ENCODE measurements around the gene FBXO31. TPM values are rescaled to one million over a fixed set of nuclear protein-coding genes. Genes with fewer than 3 reads are reported as not detected.

FBXO31 gene
- total and polyA plus RNA-seq, 2 of the 13 experiments (the other 11 are each of a cell fraction or from before 2014, with no cell fraction given), result 92.4 to 101 TPM

DNA sequence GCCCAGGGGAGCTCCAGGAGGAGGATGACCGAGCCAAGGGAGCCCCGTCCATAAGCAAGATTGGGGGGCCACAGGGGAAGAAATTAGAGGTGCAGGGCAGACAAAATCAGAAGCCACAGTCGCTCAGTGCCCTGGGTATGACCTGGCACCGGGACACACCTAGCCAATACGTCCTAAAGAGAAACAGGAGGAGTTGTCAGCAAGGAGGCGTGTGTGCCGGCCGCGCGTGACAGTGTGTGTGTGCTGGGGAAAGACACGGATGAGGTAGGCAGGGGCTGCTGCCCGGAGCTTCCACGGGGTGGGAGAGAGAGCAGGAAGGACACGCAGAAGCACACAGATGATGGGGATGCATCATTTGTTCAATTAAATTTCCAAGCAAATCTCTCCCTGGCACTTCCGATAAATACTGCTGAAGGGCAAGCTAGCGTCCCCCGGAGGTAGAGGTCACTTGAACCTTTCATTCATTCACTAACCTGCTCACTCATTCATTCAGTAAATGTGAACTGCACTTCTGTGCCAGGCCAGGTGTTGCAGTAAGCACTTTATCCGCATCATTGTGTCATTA lies 104.4 kb downstream of the FBXO31 start:
- Histone ChIP-seq H3K36me3 (replicated peaks in 1 of 2; ENCODE audit: control insufficient read depth in 1 of 2, insufficient read depth in 2 of 2, low read length in 2 of 2) (no peaks in the 10 kb centered on the region), H3K4me3 (replicated peaks in 1 of 3; ENCODE audit: insufficient read depth in 1 of 3, low read depth in 2 of 3, low read length in 3 of 3) (no peak overlapping the region), H3K9me3 (ENCODE audit: low read length) (no peaks in the 10 kb centered on the region), H3K4me1 (ENCODE audit: insufficient read depth, low read length) (no peaks in the 10 kb centered on the region), H2AFZ (ENCODE audit: low read length) (no peak overlapping the region), H3K27ac (ENCODE audit: extremely low read length, insufficient read depth, low read length) (no peak overlapping the region), H3K27me3 (ENCODE audit: control insufficient read depth in 1 of 2, insufficient read depth in 2 of 2, low read length in 2 of 2) (no peaks in the 10 kb centered on the region), H3K4me2 (ENCODE audit: low read depth, low read length) (0 out of 2 replicates have a peak overlapping the region, but pooled peaks have one; percentile 12), H4K20me1 (ENCODE audit: insufficient read depth, low read length) (no peaks in the 10 kb centered on the region), H3K9ac (ENCODE audit: insufficient read depth, low read depth, low read length) (no peak overlapping the region), H3K79me2 (ENCODE audit: insufficient read depth, low read length) (no peaks in the 10 kb centered on the region)
- WGBS (ENCODE audit: low lambda C conversion rate), result 68% methylated on average over 18 of the region's 18 CpGs
- no TSS peak for BruUV-seq (replicated peaks)
- ATAC-seq, result peak; percentile 19
- intact Hi-C loops (cut with micrococcal nuclease; ENCODE audit: unreplicated experiment) (loop anchor here (2.0 kb wide), 1 partner anchor 38 kb away; no protein-coding TSS in a partner anchor), in situ Hi-C loops (cut with HindIII; ENCODE audit: extremely low pct_ligation_motif_present, low pct_unique_long_range_greater_than_20kb) (loop anchor here (5.0 to 10.0 kb wide), 2 partner anchors 77 to 714 kb away; partner anchors contain the start of gene FOXC2)
- no peak for TF ChIP-seq CC2D1A (CRISPR knock-in tag; IDR thresholded peaks at IDR 0.05)
- TF ChIP-seq HNF4A (CRISPR knock-in tag; IDR thresholded peaks at IDR 0.05), result no peak
- TF ChIP-seq, protein P1, sequence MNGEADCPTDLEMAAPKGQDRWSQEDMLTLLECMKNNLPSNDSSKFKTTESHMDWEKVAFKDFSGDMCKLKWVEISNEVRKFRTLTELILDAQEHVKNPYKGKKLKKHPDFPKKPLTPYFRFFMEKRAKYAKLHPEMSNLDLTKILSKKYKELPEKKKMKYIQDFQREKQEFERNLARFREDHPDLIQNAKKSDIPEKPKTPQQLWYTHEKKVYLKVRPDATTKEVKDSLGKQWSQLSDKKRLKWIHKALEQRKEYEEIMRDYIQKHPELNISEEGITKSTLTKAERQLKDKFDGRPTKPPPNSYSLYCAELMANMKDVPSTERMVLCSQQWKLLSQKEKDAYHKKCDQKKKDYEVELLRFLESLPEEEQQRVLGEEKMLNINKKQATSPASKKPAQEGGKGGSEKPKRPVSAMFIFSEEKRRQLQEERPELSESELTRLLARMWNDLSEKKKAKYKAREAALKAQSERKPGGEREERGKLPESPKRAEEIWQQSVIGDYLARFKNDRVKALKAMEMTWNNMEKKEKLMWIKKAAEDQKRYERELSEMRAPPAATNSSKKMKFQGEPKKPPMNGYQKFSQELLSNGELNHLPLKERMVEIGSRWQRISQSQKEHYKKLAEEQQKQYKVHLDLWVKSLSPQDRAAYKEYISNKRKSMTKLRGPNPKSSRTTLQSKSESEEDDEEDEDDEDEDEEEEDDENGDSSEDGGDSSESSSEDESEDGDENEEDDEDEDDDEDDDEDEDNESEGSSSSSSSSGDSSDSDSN (CRISPR knock-in tag; IDR thresholded peaks at IDR 0.05), result 0 out of 2 replicates have a peak, but pooled peaks have one; percentile 3
- DNase-seq (ENCODE audit: low spot score), result no peak
- ChIA-PET POLR2A (interaction anchor here (1.0 kb wide), 1 partner anchor 38 kb away, joined by 3 read pairs; no protein-coding TSS in a partner anchor), CTCF (ENCODE audit: low intra/inter-chr PET ratio, low total read pairs) (interaction anchor here (0.8 to 3.7 kb wide), 4 partner anchors 43 to 715 kb away, joined by 3 to 74 read pairs (median 18); no protein-coding TSS in a partner anchor)
- no peak for FAIRE-seq

Data from HepG2 (cell line).